ENCODE measurements around the gene PLD3.

GRCh38 chr19:40387155-40387554, 38.7 kb downstream of the PLD3 start:
- TF ChIP-seq ARNT (IDR thresholded peaks at IDR 0.05) (no peak), HDGF (IDR thresholded peaks at IDR 0.05; ENCODE audit: borderline replicate concordance) (no peak), NFRKB (IDR thresholded peaks at IDR 0.05) (no peak), ZNF384 (IDR thresholded peaks at IDR 0.05) (no peak), FOXM1 (IDR thresholded peaks at IDR 0.05; ENCODE audit: borderline replicate concordance) (no peak), L3MBTL2 (conservative IDR thresholded peaks at IDR 0.05) (no peak), BHLHE40 (IDR thresholded peaks at IDR 0.05; ENCODE audit: borderline replicate concordance) (no peak)
